GM21737 (cell line): Measurements from ENCODE around the gene NYNRIN.

ENCODE experiments used
- ATAC-seq: cut with Tn5 transposase; IDR thresholded peaks from one replicate; pipeline ENCODE4 v1.9.1; 2021; ENCODE audit warnings: mild to moderate bottlenecking, moderate library complexity; ENCODE audit not compliant: unreplicated experiment

NYNRIN gene

GRCh38 chr14:24414077-24414476 lies 15.3 kb downstream of the NYNRIN start:
- no peak for ATAC-seq

- ATAC-seq = no peak
Observed at GRCh38 chr14:24414732-24415420, 16.1 kb downstream of the NYNRIN start.

DNA sequence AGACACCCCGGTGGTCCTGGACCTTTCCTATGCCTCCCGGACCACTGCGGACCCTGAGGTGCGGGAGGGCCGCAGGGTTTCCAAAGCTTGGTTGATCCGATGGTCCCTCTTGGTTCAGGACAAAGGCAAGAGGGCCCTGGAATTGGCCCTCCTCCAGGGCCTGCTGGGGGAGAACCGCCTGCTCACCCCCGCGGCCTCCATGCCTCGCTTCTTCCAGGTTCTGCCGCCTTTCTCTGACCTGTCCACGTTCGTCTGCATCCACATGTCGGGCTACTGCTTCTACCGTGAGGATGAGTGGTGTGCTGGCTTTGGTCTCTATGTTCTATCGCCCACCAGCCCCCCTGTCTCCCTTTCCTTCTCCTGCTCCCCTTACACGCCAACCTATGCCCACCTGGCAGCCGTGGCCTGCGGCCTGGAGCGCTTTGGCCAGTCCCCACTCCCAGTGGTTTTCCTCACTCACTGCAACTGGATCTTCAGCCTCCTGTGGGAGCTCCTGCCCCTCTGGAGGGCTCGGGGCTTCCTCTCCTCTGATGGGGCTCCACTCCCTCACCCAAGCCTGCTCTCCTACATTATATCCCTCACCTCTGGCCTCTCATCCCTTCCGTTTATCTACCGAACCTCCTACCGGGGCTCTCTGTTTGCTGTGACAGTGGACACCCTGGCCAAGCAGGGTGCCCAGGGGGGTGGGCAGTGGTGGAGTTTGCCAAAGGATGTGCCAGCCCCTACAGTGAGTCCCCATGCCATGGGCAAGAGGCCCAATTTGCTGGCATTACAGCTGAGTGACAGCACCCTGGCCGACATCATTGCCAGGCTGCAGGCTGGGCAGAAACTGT lies 16.8 kb downstream of the NYNRIN start:
- ATAC-seq = no peak

DNA sequence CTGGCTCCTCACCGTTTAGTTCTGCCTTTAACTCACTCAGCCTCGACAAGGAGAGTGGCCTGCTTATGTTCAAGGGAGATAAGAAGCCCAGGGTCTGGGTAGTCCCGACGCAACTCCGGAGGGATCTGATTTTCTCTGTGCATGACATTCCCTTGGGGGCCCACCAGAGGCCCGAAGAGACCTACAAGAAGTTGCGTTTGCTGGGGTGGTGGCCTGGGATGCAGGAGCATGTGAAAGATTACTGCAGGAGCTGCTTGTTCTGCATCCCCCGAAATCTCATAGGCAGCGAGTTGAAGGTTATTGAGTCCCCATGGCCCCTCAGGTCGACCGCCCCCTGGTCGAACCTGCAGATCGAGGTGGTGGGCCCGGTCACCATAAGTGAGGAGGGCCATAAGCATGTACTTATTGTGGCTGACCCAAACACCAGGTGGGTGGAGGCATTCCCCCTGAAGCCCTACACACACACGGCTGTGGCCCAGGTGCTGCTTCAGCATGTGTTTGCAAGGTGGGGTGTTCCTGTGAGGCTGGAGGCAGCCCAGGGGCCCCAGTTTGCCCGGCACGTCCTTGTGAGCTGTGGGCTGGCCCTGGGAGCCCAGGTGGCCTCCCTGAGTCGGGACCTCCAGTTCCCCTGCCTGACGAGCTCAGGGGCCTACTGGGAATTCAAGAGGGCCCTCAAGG lies 17.6 kb downstream of the NYNRIN start:
- ATAC-seq = no peak

DNA sequence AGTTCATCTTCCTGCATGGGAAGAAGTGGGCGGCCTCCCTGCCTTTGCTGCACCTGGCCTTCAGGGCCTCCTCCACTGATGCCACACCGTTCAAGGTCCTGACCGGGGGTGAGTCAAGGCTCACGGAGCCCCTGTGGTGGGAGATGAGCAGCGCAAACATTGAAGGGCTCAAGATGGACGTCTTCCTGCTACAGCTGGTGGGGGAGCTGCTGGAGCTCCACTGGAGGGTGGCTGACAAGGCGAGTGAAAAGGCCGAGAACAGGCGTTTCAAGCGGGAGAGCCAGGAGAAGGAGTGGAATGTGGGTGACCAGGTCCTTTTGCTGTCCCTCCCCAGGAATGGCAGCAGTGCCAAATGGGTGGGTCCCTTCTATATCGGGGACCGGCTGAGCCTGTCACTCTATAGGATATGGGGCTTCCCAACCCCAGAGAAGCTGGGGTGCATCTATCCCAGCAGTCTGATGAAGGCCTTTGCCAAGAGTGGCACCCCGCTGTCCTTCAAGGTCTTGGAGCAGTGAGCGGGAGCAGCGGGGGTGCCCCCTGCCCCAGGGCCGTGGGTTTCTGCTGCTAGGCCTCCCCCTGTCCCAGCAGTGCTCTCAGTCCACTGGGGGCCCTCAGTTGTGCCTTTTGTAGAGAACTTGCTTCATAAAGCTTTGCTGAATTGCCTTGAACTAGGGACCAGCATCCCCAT lies 18.3 kb downstream of the NYNRIN start:
- ATAC-seq = no peak

- no peak for ATAC-seq
Observed at GRCh38 chr14:24417832-24418491, 19.2 kb downstream of the NYNRIN start.

DNA sequence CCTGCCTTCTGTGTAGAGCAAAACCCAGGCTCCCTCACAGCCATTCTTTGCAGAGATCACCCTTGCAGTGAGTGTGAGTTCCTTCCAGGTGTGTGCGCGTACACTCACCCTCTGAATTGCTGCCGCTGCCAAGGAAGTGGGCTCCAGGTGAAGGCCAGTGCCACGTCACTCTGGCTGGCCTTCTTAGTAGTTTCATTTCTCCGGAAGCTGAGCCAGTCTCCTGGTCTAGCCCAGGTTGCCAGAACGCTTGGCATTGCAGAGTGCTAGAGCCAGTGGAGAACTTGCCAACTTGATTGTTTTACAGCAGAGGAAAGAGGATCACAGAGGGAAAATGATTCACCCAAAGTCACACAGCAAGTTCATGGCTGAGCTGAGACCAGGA lies 19.7 kb downstream of the NYNRIN start:
- ATAC-seq = no peak

- ATAC-seq = no peak
Observed at GRCh38 chr14:24422261-24422660, 23.5 kb downstream of the NYNRIN start.

DNA sequence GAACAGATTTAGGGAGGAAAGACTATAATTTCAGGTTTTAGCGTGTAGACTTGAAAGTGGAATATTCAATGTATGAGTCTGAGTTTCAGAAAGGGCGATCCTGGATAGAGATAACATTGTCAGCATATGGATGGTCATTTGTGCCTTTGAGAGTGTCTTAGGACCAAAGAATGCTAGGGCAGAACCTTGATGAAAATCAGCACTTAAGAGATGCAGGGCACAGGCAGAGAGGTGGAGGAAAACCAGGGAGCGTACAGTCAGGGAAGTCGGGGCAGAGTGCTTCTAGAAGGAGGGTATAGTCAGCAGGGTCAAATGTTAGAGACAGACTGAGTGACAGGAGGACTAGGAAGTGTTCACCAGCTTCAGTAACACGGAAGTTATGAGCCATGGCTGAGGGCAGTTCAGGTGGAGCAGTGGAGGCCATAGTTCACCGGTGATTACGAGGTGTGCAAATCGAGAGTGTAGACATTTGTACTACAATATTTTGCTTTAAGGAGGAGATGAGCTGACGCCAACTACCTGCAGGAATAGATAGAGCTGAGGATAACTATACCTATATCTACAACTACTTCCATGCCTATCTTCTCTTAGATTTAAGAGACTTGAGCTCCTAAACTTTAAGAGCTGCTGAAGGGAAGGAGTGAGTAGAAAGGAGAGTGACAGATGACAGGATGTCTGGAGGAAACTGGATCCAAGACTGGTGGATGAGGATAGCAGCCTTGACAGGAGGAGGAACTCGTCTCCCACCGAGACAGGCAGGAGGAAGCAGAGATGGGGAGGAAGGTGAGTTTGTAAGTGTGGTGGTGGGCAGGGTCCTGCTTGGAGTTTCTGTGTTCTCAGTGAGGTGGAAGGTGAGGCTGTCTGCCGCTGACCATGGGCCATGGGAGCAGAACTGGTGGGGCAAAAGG lies 24.1 kb downstream of the NYNRIN start:
- ATAC-seq = no peak

GRCh38 chr14:24425704-24426103 lies 26.9 kb downstream of the NYNRIN start:
- ATAC-seq = no peak

GRCh38 chr14:24426150-24426911 lies 27.5 kb downstream of the NYNRIN start:
- ATAC-seq = no peak

DNA sequence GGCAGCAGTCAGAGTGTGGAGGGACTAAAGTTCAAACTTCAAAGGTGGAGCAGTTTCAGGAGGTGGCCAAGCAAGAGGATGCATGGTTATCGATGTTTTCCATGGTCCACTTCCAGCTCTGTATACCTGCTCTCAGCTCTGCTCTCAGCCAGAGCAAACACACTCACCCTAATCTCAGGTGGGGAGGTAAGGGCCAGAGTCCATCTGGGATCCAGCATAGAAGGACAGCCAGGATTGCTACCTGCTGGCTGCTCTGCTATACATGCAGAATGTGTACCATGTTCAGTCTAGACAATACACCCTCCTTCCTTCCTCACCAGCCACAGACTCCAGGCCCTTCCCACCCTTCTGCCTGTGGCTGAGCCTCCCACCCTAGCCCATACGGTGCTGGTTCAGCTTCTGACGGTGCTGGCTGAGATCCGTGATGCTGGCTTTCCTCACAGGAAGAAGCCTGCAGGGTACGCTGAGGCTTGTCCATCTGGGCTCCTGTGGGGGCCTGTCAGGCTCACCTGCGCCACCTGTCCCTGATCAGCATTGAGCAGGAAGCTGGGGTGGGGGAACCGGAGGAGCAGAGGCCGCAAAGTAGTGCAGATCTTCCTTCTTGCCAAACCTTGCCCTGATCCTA lies 28.2 kb downstream of the NYNRIN start:
- ATAC-seq = no peak

GRCh38 chr14:24427537-24428508 lies 29.0 kb downstream of the NYNRIN start:
- no peak for ATAC-seq

- no peak for ATAC-seq
Observed at GRCh38 chr14:24428628-24429394, 30.0 kb downstream of the NYNRIN start.

GRCh38 chr14:24429395-24430142 lies 30.8 kb downstream of the NYNRIN start, which contains the start of the genes CBLN3 and KHNYN:
TSS of gene CBLN3 (minus strand) at chr14:24429668. CDS start at chr14:24429054, 614 bp downstream.
TSS of gene KHNYN (plus strand) at chr14:24429954. CDS start at chr14:24430731, 777 bp downstream.
- ATAC-seq = peak; percentile 77
